ENCODE results near the gene PPARG.

Gene PPARG

DNA sequence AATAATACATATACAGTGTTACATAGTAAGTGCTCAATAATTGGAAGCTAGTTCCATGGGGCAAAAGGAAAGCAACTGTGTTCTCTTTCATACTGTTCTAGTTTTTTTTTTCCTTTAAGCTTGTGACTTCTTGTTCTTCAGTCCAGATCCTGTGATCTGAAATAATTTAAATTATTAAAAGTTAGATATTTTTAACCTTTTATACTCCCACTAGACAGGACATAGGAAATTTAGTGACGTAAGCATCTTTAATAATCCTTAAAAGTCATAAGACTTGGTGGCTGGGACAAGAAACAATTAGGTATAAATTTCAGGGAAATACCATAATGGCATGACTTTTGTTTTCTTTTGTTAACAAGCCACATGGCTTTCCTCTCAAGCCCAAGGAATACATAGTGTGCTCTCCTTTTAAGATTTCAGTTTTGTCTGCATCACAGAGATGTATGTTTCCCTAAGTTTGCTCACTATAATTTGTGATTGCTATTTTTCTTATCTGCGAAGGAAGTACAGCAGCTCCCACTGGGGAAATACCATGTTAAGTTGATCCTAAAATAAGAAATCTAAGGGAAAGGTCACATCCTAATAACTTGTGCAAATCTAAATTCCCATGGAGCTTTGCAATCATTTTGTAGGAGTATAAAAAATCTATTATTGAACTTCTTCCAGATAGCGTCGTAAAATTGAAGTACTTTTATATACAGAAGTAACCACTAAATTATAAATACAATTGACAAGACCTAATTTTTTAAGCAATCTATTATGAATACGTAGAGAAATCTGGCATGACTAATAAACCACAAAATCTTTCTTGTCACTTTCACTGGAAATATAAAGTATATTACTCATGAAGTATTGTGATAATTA is 30.1 kb downstream of the PPARG start:
- no peak overlapping the region for H3K4me3 ChIP-seq (ENCODE audit: control insufficient read depth, low read depth, low read length)
- peak; percentile 51 for DNase-seq (ENCODE audit: low read depth)
- no peak for TF ChIP-seq CTCF (conservative IDR thresholded peaks at IDR 0.05; ENCODE audit: control insufficient read depth, insufficient read depth, low read depth, low read length)

- TF ChIP-seq CTCF (conservative IDR thresholded peaks at IDR 0.05; ENCODE audit: control insufficient read depth, insufficient read depth, low read depth, low read length): no peak
- no peak overlapping the region for H3K4me3 ChIP-seq (ENCODE audit: control insufficient read depth, low read depth, low read length)
- DNase-seq (ENCODE audit: low read depth): no peak
Measured at GRCh38 chr3:12321015-12321414, 32.1 kb downstream of the PPARG start.

DNA sequence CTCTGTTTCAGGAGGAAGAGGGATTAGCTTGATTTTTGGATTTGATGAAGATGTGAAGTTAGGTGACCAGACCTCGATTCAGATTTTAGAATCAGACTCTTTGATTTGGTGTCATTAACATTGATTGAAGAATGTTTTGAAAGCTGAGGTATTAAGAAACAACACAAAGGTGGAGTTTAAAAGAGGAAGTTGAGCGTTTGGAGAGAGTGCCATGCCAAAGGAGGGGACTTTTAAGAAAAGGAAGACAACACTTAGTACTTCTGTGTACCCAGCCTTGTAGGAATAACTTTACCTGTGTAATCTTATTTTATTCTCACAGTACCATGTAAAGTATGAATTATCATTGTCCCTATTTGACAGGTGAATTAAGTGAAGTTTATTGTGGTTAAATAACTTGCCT is 34.4 kb downstream of the PPARG start:
- no peak overlapping the region for H3K4me3 ChIP-seq (ENCODE audit: control insufficient read depth, low read depth, low read length)
- DNase-seq (ENCODE audit: low read depth): no peak
- no peak for TF ChIP-seq CTCF (conservative IDR thresholded peaks at IDR 0.05; ENCODE audit: control insufficient read depth, insufficient read depth, low read depth, low read length)

DNA sequence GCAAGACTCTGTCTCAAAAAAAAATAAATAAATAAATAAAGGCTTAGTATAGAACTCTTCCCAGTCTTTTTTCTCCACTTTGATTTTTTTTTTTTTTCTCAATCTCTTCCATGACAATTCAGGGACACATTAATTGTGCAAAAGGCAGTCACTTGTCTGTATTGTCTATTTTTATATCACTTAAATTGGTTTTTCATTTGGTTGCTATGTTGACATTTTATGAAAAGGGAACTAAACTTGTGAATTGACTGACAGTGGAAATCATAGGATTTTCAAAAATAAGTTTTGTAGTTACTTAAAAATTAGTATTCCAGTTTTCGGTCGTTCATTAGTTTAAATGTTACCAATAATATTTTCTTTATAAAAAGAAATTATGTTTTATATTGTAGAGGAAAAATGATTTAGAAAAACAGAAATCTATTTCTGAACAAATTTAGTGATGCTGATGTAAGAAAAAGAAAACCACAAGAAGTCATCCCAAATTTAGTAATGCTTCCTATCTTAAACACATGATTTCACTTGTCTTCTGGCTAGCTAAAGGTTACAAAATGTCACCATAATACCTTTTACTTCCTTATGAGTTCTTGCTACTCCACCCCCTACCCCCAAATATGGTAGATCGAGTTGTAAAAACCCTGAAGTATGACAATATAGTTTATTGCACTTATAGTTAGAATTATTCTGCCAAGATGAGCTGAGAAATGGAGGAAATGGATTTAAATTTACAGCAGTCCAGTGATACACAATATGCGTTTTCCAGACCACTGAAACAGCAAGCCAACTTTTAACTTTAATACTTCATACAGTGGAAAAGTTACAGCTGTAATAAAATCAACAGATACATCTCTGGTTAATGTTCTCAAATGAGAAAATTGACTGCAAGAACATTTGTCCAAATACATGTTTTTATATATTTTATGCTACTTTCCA is 37.0 kb downstream of the PPARG start:
- no peak for TF ChIP-seq CTCF (conservative IDR thresholded peaks at IDR 0.05; ENCODE audit: control insufficient read depth, insufficient read depth, low read depth, low read length)
- no peak overlapping the region for H3K4me3 ChIP-seq (ENCODE audit: control insufficient read depth, low read depth, low read length)
- no peak for DNase-seq (ENCODE audit: low read depth)

GRCh38 chr3:12327021-12327420 is 38.2 kb downstream of the PPARG start:
- DNase-seq (ENCODE audit: low read depth): no peak
- no peak for TF ChIP-seq CTCF (conservative IDR thresholded peaks at IDR 0.05; ENCODE audit: control insufficient read depth, insufficient read depth, low read depth, low read length)
- no peak overlapping the region for H3K4me3 ChIP-seq (ENCODE audit: control insufficient read depth, low read depth, low read length)

GRCh38 chr3:12328132-12328836 is 39.4 kb downstream of the PPARG start:
- DNase-seq (ENCODE audit: low read depth): no peak
- no peak overlapping the region for H3K4me3 ChIP-seq (ENCODE audit: control insufficient read depth, low read depth, low read length)
- no peak for TF ChIP-seq CTCF (conservative IDR thresholded peaks at IDR 0.05; ENCODE audit: control insufficient read depth, insufficient read depth, low read depth, low read length)
